HepG2 (cell line): ENCODE data around the gene RNASE13. TPM values are rescaled to one million over a fixed set of nuclear protein-coding genes. Genes with fewer than 3 reads are reported as not detected.

Experiments
- HNRNPUL1 ChIP-seq: fragments of 200-400 bp; formaldehyde crosslinking; IDR thresholded peaks from 2 replicates; pipeline ENCODE4 v1.6.1; 2017; ENCODE audit warnings: low read depth, mild to moderate bottlenecking, low read length, moderate library complexity
- HOXD1 ChIP-seq: sonication (generic); formaldehyde crosslinking; IDR thresholded peaks from 2 replicates; pipeline ENCODE4 v1.5.0; 2020; ENCODE audit warnings: missing genetic modification reagents
- JUNB ChIP-seq: sonication (generic); formaldehyde crosslinking; IDR thresholded peaks from 2 replicates; pipeline ENCODE4 v1.8.0; 2022; ENCODE audit warnings: missing genetic modification reagents, mild to moderate bottlenecking, borderline replicate concordance
- MAF1 ChIP-seq: sonication (generic); formaldehyde crosslinking; IDR thresholded peaks from 2 replicates; pipeline ENCODE4 v1.5.0; 2020; ENCODE audit warnings: missing genetic modification reagents, borderline replicate concordance
- MXD1 ChIP-seq: sonication (generic); formaldehyde crosslinking; IDR thresholded peaks from 2 replicates; pipeline ENCODE4 v1.4.0; 2020; ENCODE audit warnings: mild to moderate bottlenecking, missing genetic modification reagents
- NAIF1 ChIP-seq: sonication (generic); formaldehyde crosslinking; IDR thresholded peaks from 2 replicates; pipeline ENCODE4 v1.5.0; 2020; ENCODE audit warnings: mild to moderate bottlenecking, missing genetic modification reagents, borderline replicate concordance
- REL ChIP-seq: sonication (generic); formaldehyde crosslinking; conservative IDR thresholded peaks from 2 replicates; pipeline ENCODE4 v1.8.0; 2022; ENCODE audit warnings: mild to moderate bottlenecking, missing genetic modification reagents, moderate library complexity
- RNF219 ChIP-seq: sonication (generic); formaldehyde crosslinking; IDR thresholded peaks from 2 replicates; pipeline ENCODE4 v1.5.0; 2020; ENCODE audit warnings: mild to moderate bottlenecking, missing genetic modification reagents
- THYN1 ChIP-seq: sonication (generic); formaldehyde crosslinking; IDR thresholded peaks from 2 replicates; pipeline ENCODE4 v1.8.1; 2023; ENCODE audit warnings: low read depth, mild to moderate bottlenecking, moderate library complexity, missing genetic modification reagents, borderline replicate concordance
- XBP1 ChIP-seq: sonication (generic); formaldehyde crosslinking; IDR thresholded peaks from 2 replicates; pipeline ENCODE4 v1.5.0; 2020; ENCODE audit warnings: missing genetic modification reagents
- ZMYM3 ChIP-seq: sonication (generic); formaldehyde crosslinking; IDR thresholded peaks from 2 replicates; pipeline ENCODE4 v1.5.1; 2020; ENCODE audit warnings: mild to moderate bottlenecking, missing genetic modification reagents
- ZNF501 ChIP-seq: sonication (generic); formaldehyde crosslinking; IDR thresholded peaks from 2 replicates; pipeline ENCODE4 v1.5.1; 2020; ENCODE audit warnings: mild to moderate bottlenecking, moderate library complexity, missing genetic modification reagents
- ZNF589 ChIP-seq: sonication (generic); formaldehyde crosslinking; conservative IDR thresholded peaks from 2 replicates; pipeline ENCODE4 v1.8.0; 2022; ENCODE audit warnings: mild to moderate bottlenecking, moderate library complexity, missing genetic modification reagents
- ZNF672 ChIP-seq: sonication (generic); formaldehyde crosslinking; IDR thresholded peaks from 2 replicates; pipeline ENCODE4 v1.8.1; 2022; ENCODE audit warnings: missing genetic modification reagents
- ZNF703 ChIP-seq: sonication (generic); formaldehyde crosslinking; IDR thresholded peaks from 2 replicates; pipeline ENCODE4 v1.5.1; 2020; ENCODE audit warnings: missing genetic modification reagents, mild to moderate bottlenecking, moderate library complexity, borderline replicate concordance
- ZNF749 ChIP-seq: sonication (generic); formaldehyde crosslinking; IDR thresholded peaks from 2 replicates; pipeline ENCODE4 v1.8.0; 2022; ENCODE audit warnings: mild to moderate bottlenecking, missing genetic modification reagents, moderate library complexity, borderline replicate concordance
- polyA plus RNA-seq, 8 experiments: library from polyadenylated mRNA; depleted of rRNA in 3 of 8; stranded (reverse) in 7 of 8; unstranded in 1 of 8; fragments of >200 nt; fragmentation: Illumina TruSeq in 4 of 8; extraction: Trizol in 4 of 8; gene quantifications; 2 replicates each; pipeline versions ENCODE4 v1.2.1 to v1.2.3, GENCODE V29; 2011 to 2016; ENCODE audit warnings: low read depth in 4 of 8, missing spikeins in 1 of 8, mixed read lengths in 1 of 8; ENCODE audit not compliant: insufficient read depth in 1 of 8
- total RNA-seq, 5 experiments: library from RNA; depleted of rRNA; stranded (reverse); fragments of >200 nt; fragmentation: Illumina TruSeq; extraction: Trizol; gene quantifications; 2 replicates each; pipeline ENCODE4 v1.2.3, GENCODE V29; 2016; ENCODE audit warnings: low read depth in 1 of 5
- TF ChIP-seq, protein P1 (sequence below): sonication (generic); formaldehyde crosslinking; IDR thresholded peaks from 2 replicates; pipeline ENCODE4 v1.4.0; 2020; ENCODE audit warnings: missing genetic modification reagents
- TF ChIP-seq, protein P2 (sequence below): sonication (generic); formaldehyde crosslinking; IDR thresholded peaks from 2 replicates; pipeline ENCODE4 v1.4.0; 2020; ENCODE audit warnings: mild to moderate bottlenecking, missing genetic modification reagents
- TF ChIP-seq, protein P3 (sequence below): IDR thresholded peaks from 2 replicates; pipeline ENCODE4 v1.6.1; 2018; ENCODE audit warnings: missing genetic modification reagents
- TF ChIP-seq, protein P4 (sequence below): sonication (generic); formaldehyde crosslinking; IDR thresholded peaks from 2 replicates; pipeline ENCODE4 v1.8.1; 2023; ENCODE audit warnings: mild to moderate bottlenecking, missing genetic modification reagents

The RNASE13 gene
- total and polyA plus RNA-seq, 2 of the 13 experiments (the other 11 are each of a cell fraction or from before 2014, with no cell fraction given), result 1.0 TPM; not detected in 1

- TF ChIP-seq HOXD1 (CRISPR knock-in tag) (no peak), ZNF703 (CRISPR knock-in tag) (no peak), ZNF749 (no peak), ZMYM3 (CRISPR knock-in tag) (no peak; the same call in 1 of the 2 replicates), MAF1 (CRISPR knock-in tag) (no peak), JUNB (CRISPR knock-in tag) (no peak), ZNF501 (CRISPR knock-in tag) (no peak), HNRNPUL1 (no peak), REL (CRISPR knock-in tag) (no peak), NAIF1 (CRISPR knock-in tag) (no peak), THYN1 (CRISPR knock-in tag) (no peak), ZNF589 (CRISPR knock-in tag) (no peak), MXD1 (CRISPR knock-in tag) (no peak; the same call in 1 of the 2 replicates), RNF219 (CRISPR knock-in tag) (no peak), XBP1 (no peak), ZNF672 (CRISPR knock-in tag) (no peak)
- TF ChIP-seq, protein P1, sequence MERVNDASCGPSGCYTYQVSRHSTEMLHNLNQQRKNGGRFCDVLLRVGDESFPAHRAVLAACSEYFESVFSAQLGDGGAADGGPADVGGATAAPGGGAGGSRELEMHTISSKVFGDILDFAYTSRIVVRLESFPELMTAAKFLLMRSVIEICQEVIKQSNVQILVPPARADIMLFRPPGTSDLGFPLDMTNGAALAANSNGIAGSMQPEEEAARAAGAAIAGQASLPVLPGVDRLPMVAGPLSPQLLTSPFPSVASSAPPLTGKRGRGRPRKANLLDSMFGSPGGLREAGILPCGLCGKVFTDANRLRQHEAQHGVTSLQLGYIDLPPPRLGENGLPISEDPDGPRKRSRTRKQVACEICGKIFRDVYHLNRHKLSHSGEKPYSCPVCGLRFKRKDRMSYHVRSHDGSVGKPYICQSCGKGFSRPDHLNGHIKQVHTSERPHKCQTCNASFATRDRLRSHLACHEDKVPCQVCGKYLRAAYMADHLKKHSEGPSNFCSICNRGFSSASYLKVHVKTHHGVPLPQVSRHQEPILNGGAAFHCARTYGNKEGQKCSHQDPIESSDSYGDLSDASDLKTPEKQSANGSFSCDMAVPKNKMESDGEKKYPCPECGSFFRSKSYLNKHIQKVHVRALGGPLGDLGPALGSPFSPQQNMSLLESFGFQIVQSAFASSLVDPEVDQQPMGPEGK (CRISPR knock-in tag), result peak; percentile 45
- TF ChIP-seq, protein P2, sequence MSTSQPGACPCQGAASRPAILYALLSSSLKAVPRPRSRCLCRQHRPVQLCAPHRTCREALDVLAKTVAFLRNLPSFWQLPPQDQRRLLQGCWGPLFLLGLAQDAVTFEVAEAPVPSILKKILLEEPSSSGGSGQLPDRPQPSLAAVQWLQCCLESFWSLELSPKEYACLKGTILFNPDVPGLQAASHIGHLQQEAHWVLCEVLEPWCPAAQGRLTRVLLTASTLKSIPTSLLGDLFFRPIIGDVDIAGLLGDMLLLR (CRISPR knock-in tag), result no peak; the same call in none of the 2 replicates
- TF ChIP-seq, protein P3, sequence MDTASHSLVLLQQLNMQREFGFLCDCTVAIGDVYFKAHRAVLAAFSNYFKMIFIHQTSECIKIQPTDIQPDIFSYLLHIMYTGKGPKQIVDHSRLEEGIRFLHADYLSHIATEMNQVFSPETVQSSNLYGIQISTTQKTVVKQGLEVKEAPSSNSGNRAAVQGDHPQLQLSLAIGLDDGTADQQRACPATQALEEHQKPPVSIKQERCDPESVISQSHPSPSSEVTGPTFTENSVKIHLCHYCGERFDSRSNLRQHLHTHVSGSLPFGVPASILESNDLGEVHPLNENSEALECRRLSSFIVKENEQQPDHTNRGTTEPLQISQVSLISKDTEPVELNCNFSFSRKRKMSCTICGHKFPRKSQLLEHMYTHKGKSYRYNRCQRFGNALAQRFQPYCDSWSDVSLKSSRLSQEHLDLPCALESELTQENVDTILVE (CRISPR knock-in tag), result no peak
- TF ChIP-seq, protein P4, sequence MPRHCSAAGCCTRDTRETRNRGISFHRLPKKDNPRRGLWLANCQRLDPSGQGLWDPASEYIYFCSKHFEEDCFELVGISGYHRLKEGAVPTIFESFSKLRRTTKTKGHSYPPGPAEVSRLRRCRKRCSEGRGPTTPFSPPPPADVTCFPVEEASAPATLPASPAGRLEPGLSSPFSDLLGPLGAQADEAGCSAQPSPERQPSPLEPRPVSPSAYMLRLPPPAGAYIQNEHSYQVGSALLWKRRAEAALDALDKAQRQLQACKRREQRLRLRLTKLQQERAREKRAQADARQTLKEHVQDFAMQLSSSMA (CRISPR knock-in tag), result peak; percentile 1; the same call in 1 of the 2 replicates
Measured at GRCh38 chr14:21068521-21069387, 34.1 kb upstream of the RNASE13 start (continued).
